Esophagus squamous epithelium (tissue), 5 donors: Measurements from ENCODE around the gene CLEC9A. TPM values are rescaled to one million over a fixed set of nuclear protein-coding genes. Genes with fewer than 3 reads are reported as not detected.

Source experiments
- DNase-seq: peaks from one replicate; lab custom pipeline; 2025; lab: John Stamatoyannopoulos, UW
- H3K27ac ChIP-seq, 4 donors: fragments of 200-600 bp; sonication (generic); one replicate each; pipeline ENCODE4 v1.5.1; 2016 to 2019; ENCODE audit warnings: mild to moderate bottlenecking in 1 of 4
- H3K27me3 ChIP-seq, 4 donors: fragments of 200-600 bp; sonication (generic); 1 replicate in 3 of 4; 2 replicates in 1 of 4; pipeline versions ENCODE4 v1.5.1 to v1.6.0; 2017 to 2021; ENCODE audit warnings: antibody characterized with exemption in 1 of 4
- H3K36me3 ChIP-seq, 3 donors: fragments of 200-600 bp; sonication (generic); one replicate each; pipeline ENCODE4 v1.5.1; 2016 to 2019
- H3K4me1 ChIP-seq, 3 donors: fragments of 200-600 bp; sonication (generic); one replicate each; pipeline ENCODE4 v1.5.1; 2017 to 2019
- H3K4me3 ChIP-seq, 4 donors: fragments of 200-600 bp; sonication (generic); 1 replicate in 3 of 4; 2 replicates in 1 of 4; pipeline ENCODE4 v1.5.1; 2016 to 2019; ENCODE audit warnings: mild to moderate bottlenecking in 2 of 4, moderate library complexity in 1 of 4
- H3K9me3 ChIP-seq, 3 donors: fragments of 200-600 bp; sonication (generic); one replicate each; pipeline ENCODE4 v1.5.1; 2016 to 2019
- CTCF ChIP-seq, 6 experiments: fragments of 450-650 bp in 4 of 6; fragments of 200-600 bp in 2 of 6; sonication (generic) in 2 of 6; IDR thresholded peaks; one replicate each; pipeline ENCODE4 v1.5.1; 2016 to 2019; ENCODE audit warnings: antibody characterized with exemption in 6 of 6, mild to moderate bottlenecking in 4 of 6, moderate library complexity in 4 of 6
- POLR2A ChIP-seq, 4 donors: fragments of 450-650 bp; IDR thresholded peaks; one replicate each; pipeline ENCODE4 v1.6.1; 2017; ENCODE audit warnings: antibody characterized with exemption in 4 of 4, mild to moderate bottlenecking in 4 of 4, moderate library complexity in 3 of 4
- WGBS, 2 donors: methylation state at CpG; one replicate each; pipeline ENCODE4 v1.1.5; 2018; 5-methylcytosine and 5-hydroxymethylcytosine counted together
- intact Hi-C: fragments of 100-400 bp; cut with DNase I; formaldehyde crosslinking; loops from one replicate; pipeline ENCODE4 v1.15.0; 2022
- total RNA-seq, 4 donors: library from RNA; depleted of rRNA; stranded (reverse); fragments of >200 nt; gene quantifications; one replicate each; pipeline ENCODE4 v1.1.0, GENCODE V29; 2016
- donor health status: DM: yes; HTN: yes; CAD: no.

CLEC9A gene
- total RNA-seq: not detected

- 77 to 97% methylated on average over 3 to 13 of the region's 14 CpGs for WGBS, 2 donors
- H3K4me3 ChIP-seq: no peak within 1 kb of the TSS
- peaks cover 0 to 10% (median 0%) of the 10 kb centered on the region in 4 donors for H3K27me3 ChIP-seq
- no peaks in the 10 kb centered on the region for H3K36me3 ChIP-seq
- no peak within 1 kb of the TSS for H3K27ac ChIP-seq
- H3K4me1 ChIP-seq: peaks cover 0 to 6% (median 0%) of the 10 kb centered on the region in 3 donors
- intact Hi-C loops: loop anchor here (5.0 kb wide), 1 partner anchor 107 kb away; no protein-coding TSS in a partner anchor
- no peaks in the 10 kb centered on the region for H3K9me3 ChIP-seq
- TF ChIP-seq POLR2A (IDR thresholded peaks at IDR 0.05): no peak
- no peak for TF ChIP-seq CTCF (IDR thresholded peaks at IDR 0.05)
- no peak for DNase-seq
Measured at GRCh38 chr12:10030446-10030845, at the start of gene CLEC9A. Gene CLEC9A (plus strand): TSS chr12:10030682. CDS start chr12:10052688, 22,006 bp downstream.

- no peaks in the 10 kb centered on the region for H3K9me3 ChIP-seq
- no peak for DNase-seq
- TF ChIP-seq CTCF (IDR thresholded peaks at IDR 0.05): no peak
- no peak for TF ChIP-seq POLR2A (IDR thresholded peaks at IDR 0.05)
- intact Hi-C loops: no loop called here
- H3K4me3 ChIP-seq: no peak overlapping the region
- WGBS, 2 donors: 62 to 63% methylated on average over 3 of the region's 3 CpGs
- H3K4me1 ChIP-seq: no peaks in the 10 kb centered on the region
- H3K27me3 ChIP-seq: peaks cover 0 to 13% (median 0%) of the 10 kb centered on the region in 4 donors
- H3K27ac ChIP-seq: no peak overlapping the region
- no peaks in the 10 kb centered on the region for H3K36me3 ChIP-seq
Measured at GRCh38 chr12:9991876-9992275, 38.6 kb upstream of the CLEC9A start.

GRCh38 chr12:9992296-9992695, 38.2 kb upstream of the CLEC9A start:
- H3K4me1 ChIP-seq: no peaks in the 10 kb centered on the region
- H3K36me3 ChIP-seq: no peaks in the 10 kb centered on the region
- DNase-seq: no peak
- intact Hi-C loops: no loop called here
- H3K9me3 ChIP-seq: no peaks in the 10 kb centered on the region
- no peak overlapping the region for H3K27ac ChIP-seq
- H3K4me3 ChIP-seq: no peak overlapping the region
- TF ChIP-seq CTCF (IDR thresholded peaks at IDR 0.05) (no peak), POLR2A (IDR thresholded peaks at IDR 0.05) (no peak)
- WGBS, 2 donors: 72 to 92% methylated on average over 4 of the region's 4 CpGs
- peaks cover 0 to 13% (median 0%) of the 10 kb centered on the region in 4 donors for H3K27me3 ChIP-seq

- TF ChIP-seq CTCF (IDR thresholded peaks at IDR 0.05): no peak
- TF ChIP-seq POLR2A (IDR thresholded peaks at IDR 0.05): no peak
- intact Hi-C loops: no loop called here
- 76 to 90% methylated on average over 3 of the region's 3 CpGs for WGBS, 2 donors
Measured at GRCh38 chr12:9999016-9999415, 31.5 kb upstream of the CLEC9A start, which contains the start of gene CLEC1B. Gene CLEC1B (minus strand): TSS chr12:9999121. CDS start chr12:9999100, 21 bp downstream.

GRCh38 chr12:10001171-10001776, 29.2 kb upstream of the CLEC9A start:
- H3K4me3 ChIP-seq: no peak overlapping the region
- intact Hi-C loops: no loop called here
- no peaks in the 10 kb centered on the region for H3K4me1 ChIP-seq

More at GRCh38 chr12:9999016-9999415, 31.5 kb upstream of the CLEC9A start, which contains the start of gene CLEC1B:
- no peak within 1 kb of the TSS for H3K4me3 ChIP-seq
- no peaks in the 10 kb centered on the region for H3K36me3 ChIP-seq
- H3K27ac ChIP-seq: no peak within 1 kb of the TSS
- no peak for DNase-seq
- H3K27me3 ChIP-seq: peaks cover 0 to 14% (median 0%) of the 10 kb centered on the region in 4 donors
- no peaks in the 10 kb centered on the region for H3K4me1 ChIP-seq
- H3K9me3 ChIP-seq: no peaks in the 10 kb centered on the region

More at GRCh38 chr12:10001171-10001776, 29.2 kb upstream of the CLEC9A start:
- H3K27me3 ChIP-seq: peaks cover 0 to 18% (median 0%) of the 10 kb centered on the region in 4 donors
- no peaks in the 10 kb centered on the region for H3K36me3 ChIP-seq
- H3K27ac ChIP-seq: no peak overlapping the region
- H3K9me3 ChIP-seq: no peaks in the 10 kb centered on the region
- 66 to 70% methylated on average over 4 of the region's 4 CpGs for WGBS, 2 donors
- no peak for TF ChIP-seq CTCF (IDR thresholded peaks at IDR 0.05)
- no peak for TF ChIP-seq POLR2A (IDR thresholded peaks at IDR 0.05)
- no peak for DNase-seq
